Esophagus squamous epithelium (tissue), 4 donors: ENCODE measurements around the gene ZBED5.

ENCODE experiments used
- CTCF ChIP-seq, 6 experiments: fragments of 450-650 bp in 4 of 6; fragments of 200-600 bp in 2 of 6; sonication (generic) in 2 of 6; IDR thresholded peaks; one replicate each; pipeline ENCODE4 v1.5.1; 2016 to 2019; ENCODE audit warnings: antibody characterized with exemption in 6 of 6, mild to moderate bottlenecking in 4 of 6, moderate library complexity in 4 of 6
- POLR2A ChIP-seq, 4 donors: fragments of 450-650 bp; IDR thresholded peaks; one replicate each; pipeline ENCODE4 v1.6.1; 2017; ENCODE audit warnings: antibody characterized with exemption in 4 of 4, mild to moderate bottlenecking in 4 of 4, moderate library complexity in 3 of 4

- no peak for TF ChIP-seq CTCF (IDR thresholded peaks at IDR 0.05)
- TF ChIP-seq POLR2A (IDR thresholded peaks at IDR 0.05), result no peak
Measured at GRCh38 chr11:10864688-10865087, 6.8 kb upstream of the ZBED5 start.
